ENCODE data around the gene ADCY5.

Gene ADCY5

GRCh38 chr3:123412811-123413604 is 35.9 kb downstream of the ADCY5 start:
- no peak for TF ChIP-seq REST (IDR thresholded peaks at IDR 0.05; ENCODE audit: insufficient read depth in 1 of 2, low read depth in 2 of 2, low read length in 2 of 2)

- TF ChIP-seq REST (IDR thresholded peaks at IDR 0.05; ENCODE audit: insufficient read depth in 1 of 2, low read depth in 2 of 2, low read length in 2 of 2), result no peak
- no peak for TF ChIP-seq SIN3A (IDR thresholded peaks at IDR 0.05; ENCODE audit: borderline replicate concordance, insufficient read depth, low read length)
- TF ChIP-seq POLR2AphosphoS5 (IDR thresholded peaks at IDR 0.05; ENCODE audit: low read depth, low read length), result no peak
- no peak for TF ChIP-seq FOXP2 (optimal IDR thresholded peaks at IDR 0.05; ENCODE audit: borderline replicate concordance, extremely low read depth, extremely low read length, insufficient read depth)
- TF ChIP-seq TAF1 (IDR thresholded peaks at IDR 0.05; ENCODE audit: borderline replicate concordance, insufficient read depth, low read length), result no peak
Measured at GRCh38 chr3:123412076-123412475, 36.8 kb downstream of the ADCY5 start.

- TF ChIP-seq REST (IDR thresholded peaks at IDR 0.05; ENCODE audit: insufficient read depth in 1 of 2, low read depth in 2 of 2, low read length in 2 of 2), result no peak
- no peak for TF ChIP-seq FOXP2 (optimal IDR thresholded peaks at IDR 0.05; ENCODE audit: borderline replicate concordance, extremely low read depth, extremely low read length, insufficient read depth)
- no peak for TF ChIP-seq POLR2AphosphoS5 (IDR thresholded peaks at IDR 0.05; ENCODE audit: low read depth, low read length)
- TF ChIP-seq SIN3A (IDR thresholded peaks at IDR 0.05; ENCODE audit: borderline replicate concordance, insufficient read depth, low read length), result no peak
- no peak for TF ChIP-seq TAF1 (IDR thresholded peaks at IDR 0.05; ENCODE audit: borderline replicate concordance, insufficient read depth, low read length)
Measured at GRCh38 chr3:123411340-123412040, 37.4 kb downstream of the ADCY5 start.

- TF ChIP-seq POLR2AphosphoS5 (IDR thresholded peaks at IDR 0.05; ENCODE audit: low read depth, low read length), result no peak
- no peak for TF ChIP-seq SIN3A (IDR thresholded peaks at IDR 0.05; ENCODE audit: borderline replicate concordance, insufficient read depth, low read length)
- no peak for TF ChIP-seq FOXP2 (optimal IDR thresholded peaks at IDR 0.05; ENCODE audit: borderline replicate concordance, extremely low read depth, extremely low read length, insufficient read depth)
- no peak for TF ChIP-seq REST (IDR thresholded peaks at IDR 0.05; ENCODE audit: insufficient read depth in 1 of 2, low read depth in 2 of 2, low read length in 2 of 2)
- TF ChIP-seq TAF1 (IDR thresholded peaks at IDR 0.05; ENCODE audit: borderline replicate concordance, insufficient read depth, low read length), result no peak
Measured at GRCh38 chr3:123410149-123410515, 38.8 kb downstream of the ADCY5 start.

Measured in PFSK-1 (cell line).